ENCODE measurements around the gene NFYB.

NFYB gene

DNA sequence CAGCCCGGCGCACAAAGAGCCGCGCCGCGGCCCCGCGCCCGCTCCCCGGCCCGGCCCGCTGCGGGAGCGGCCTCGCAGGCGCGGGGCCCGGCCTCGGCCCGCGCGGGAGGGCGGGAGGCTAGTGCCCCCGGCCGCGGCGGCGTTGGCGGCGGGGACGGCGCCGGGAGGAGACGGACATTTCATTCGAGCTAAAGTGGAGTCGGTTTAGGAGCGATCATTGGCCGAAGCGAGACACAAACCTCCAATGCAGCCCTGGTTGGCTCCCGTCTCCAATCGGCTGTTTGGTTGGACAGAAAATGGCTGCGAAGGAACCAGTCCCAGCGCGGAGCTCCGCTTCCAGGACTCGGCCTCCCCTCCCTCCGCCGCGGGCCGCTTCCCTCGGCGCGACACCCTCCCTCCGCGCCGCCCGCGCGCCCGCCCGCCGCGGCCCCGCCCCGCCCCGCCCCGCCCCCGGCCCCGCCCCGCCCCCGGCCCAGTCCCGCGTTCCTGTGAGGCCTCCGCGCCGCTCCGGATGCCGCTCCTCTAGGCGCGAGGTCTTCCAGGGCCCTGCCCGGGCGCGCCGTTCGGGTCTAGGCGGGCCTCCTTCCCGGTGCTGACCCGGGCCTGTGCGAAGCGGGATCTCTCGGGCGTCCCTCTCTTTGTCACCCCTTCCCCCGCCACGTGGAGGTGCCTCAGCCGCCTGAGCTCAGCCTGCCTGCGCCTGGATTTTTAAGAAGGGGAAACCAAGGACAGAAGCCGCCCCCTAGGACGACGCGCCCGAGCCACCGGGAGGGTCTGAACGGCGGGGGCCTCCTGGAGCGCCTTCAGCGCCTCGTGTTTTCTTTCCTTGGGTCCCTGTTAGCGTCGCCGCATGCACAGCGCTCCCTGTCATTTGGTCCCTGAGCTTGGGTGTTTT, at the start of gene NFYB:
TSS of gene NFYB (minus strand) at position 309 of the 895 bp plus-strand sequence. CDS start 2,757 bp downstream, outside the sequence.
- DNase-seq (ENCODE audit: low read depth), result peak; percentile 98
- peak within 1 kb of the TSS; percentile 90 for H3K4me3 ChIP-seq (ENCODE audit: low read depth, low read length)
- TF ChIP-seq, protein P1, sequence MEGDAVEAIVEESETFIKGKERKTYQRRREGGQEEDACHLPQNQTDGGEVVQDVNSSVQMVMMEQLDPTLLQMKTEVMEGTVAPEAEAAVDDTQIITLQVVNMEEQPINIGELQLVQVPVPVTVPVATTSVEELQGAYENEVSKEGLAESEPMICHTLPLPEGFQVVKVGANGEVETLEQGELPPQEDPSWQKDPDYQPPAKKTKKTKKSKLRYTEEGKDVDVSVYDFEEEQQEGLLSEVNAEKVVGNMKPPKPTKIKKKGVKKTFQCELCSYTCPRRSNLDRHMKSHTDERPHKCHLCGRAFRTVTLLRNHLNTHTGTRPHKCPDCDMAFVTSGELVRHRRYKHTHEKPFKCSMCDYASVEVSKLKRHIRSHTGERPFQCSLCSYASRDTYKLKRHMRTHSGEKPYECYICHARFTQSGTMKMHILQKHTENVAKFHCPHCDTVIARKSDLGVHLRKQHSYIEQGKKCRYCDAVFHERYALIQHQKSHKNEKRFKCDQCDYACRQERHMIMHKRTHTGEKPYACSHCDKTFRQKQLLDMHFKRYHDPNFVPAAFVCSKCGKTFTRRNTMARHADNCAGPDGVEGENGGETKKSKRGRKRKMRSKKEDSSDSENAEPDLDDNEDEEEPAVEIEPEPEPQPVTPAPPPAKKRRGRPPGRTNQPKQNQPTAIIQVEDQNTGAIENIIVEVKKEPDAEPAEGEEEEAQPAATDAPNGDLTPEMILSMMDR (IDR thresholded peaks at IDR 0.05; ENCODE audit: insufficient read depth, low read depth, low read length, missing control alignments), result no peak

DNA sequence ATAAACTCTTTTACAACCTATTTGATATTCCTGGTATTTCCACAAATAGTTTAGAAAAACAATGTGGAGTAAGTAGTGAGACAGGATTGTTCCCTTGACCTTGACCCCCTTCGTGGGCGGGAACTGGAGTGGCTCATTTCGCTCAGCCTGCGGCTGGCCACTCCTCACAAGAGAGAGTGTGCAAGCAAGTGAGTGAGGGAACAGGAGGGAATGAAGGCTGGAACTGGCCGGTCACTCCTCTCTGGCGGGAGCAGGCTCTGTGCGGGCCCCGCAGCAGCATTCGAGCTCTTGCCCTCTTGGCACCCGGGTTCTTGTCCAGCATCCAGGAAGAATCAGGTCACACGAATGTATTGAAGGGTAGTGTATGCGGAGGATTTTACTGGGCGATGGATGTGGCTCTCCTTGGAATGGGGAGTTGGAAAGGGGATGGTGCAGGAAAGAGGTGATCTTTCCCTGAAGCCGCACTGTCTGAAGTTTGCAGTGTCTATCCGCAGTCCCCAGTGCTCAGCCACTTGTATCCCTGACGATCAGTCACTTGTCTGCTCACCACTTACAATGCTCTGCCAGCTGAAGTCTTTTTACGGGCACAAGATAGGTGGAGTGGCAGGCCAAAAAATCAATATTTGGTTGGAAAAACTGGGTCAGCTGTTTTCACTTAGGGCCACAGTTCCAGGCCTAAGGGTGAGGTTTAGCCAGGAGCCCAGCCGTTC, 49.6 kb upstream of the NFYB start:
- TF ChIP-seq, protein P1 (IDR thresholded peaks at IDR 0.05; ENCODE audit: insufficient read depth, low read depth, low read length, missing control alignments), result no peak
- DNase-seq (ENCODE audit: low read depth), result no peak
- no peak overlapping the region for H3K4me3 ChIP-seq (ENCODE audit: low read depth, low read length)

DNA sequence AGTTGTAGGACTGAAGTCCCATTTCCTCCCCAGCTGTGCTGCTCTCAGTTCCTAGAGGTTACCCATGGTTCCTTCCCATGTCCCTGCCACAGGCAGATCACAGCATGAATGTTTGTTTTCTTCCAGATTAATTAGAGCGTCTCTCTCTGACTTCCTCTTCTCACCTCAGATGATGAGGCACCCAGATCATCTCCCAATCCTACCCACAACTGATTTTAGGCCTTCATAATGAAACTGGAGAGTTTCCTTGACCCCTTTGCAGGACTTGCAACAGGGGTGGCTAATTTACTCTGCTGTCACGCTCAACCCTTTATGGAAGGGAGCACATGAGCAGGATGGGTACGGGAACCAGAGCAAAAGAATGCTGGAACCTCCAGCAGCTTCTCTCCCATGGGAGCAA, 45.4 kb upstream of the NFYB start:
- TF ChIP-seq, protein P1 (IDR thresholded peaks at IDR 0.05; ENCODE audit: insufficient read depth, low read depth, low read length, missing control alignments), result no peak
- DNase-seq (ENCODE audit: low read depth), result no peak

DNA sequence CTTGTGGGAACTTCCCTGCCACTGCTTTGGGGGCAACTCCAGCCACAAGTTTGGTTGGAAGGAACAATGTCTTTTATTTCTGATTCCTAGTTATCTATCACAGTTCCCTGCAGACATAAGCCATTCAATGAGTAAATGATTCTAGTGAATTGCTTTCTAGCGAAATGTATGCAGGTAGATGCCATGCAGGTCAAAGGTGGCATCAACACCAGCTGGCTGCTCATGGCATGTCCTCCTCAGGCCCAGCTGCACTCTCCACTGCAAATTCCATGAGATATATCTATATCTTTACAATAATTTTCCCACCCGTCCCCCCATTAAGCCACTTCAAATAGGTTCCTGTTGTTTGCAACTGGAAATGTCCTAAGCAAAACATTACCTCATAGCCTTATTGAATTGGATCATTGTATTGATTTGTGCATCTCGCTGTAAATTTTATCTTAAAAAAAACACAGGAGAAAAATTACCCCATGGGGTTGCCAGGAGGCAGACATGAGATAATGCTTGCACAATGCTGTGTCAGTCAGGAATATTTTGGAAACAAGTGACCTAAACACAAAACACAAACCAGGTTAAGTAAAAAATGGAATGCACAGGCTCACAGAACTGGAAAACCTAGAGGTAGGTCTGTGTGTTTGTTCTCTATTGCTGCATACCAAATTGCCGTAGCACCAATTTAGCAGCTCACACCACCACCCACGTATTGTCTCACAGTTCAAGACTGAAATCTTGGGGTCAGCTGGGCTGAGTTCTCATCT, 44.8 kb upstream of the NFYB start:
- H3K4me3 ChIP-seq (ENCODE audit: low read depth, low read length), result no peak overlapping the region
- DNase-seq (ENCODE audit: low read depth), result no peak
- TF ChIP-seq, protein P1 (IDR thresholded peaks at IDR 0.05; ENCODE audit: insufficient read depth, low read depth, low read length, missing control alignments), result no peak

More for the DNA sequence above, 45.4 kb upstream of the NFYB start:
- no peak overlapping the region for H3K4me3 ChIP-seq (ENCODE audit: low read depth, low read length)

DNA sequence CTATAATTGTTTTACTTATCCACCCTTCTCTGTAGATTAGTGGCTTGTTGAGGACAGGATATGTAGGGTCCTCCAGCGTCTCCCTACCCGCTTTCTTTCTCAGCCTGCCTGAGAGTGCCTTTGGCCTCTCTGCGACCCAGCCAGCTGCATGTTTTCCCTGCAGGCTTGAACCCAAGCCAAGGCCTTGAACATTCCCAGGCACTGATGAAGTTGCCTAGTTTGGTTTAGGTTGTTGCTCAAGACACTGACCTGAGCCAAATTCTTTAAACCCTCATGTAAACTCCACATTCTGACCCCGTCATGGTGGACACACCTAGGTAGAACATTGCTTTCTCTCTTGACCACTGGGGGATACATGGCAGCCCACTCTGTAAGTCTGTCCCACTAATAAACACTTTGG, 44.1 kb upstream of the NFYB start:
- no peak for DNase-seq (ENCODE audit: low read depth)
- TF ChIP-seq, protein P1 (IDR thresholded peaks at IDR 0.05; ENCODE audit: insufficient read depth, low read depth, low read length, missing control alignments), result no peak
- no peak overlapping the region for H3K4me3 ChIP-seq (ENCODE audit: low read depth, low read length)

DNA sequence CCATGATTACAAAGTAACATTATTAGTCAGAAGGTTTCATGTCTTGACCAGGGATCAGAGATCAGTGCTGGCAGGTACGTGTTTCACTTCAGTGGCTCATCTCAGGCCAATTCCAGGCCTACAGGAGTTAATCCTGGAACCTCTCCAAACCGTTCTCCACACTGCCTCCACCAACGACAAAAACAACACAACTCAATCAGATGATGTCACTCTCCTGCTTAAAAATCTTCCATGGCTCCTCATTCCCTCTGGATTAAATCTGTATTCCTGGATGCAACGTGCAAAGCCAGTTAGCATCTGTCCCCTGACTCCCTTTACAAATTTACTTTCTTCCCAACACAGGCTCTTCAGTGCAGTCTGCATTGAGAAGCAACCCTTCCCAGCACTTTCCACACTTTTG, 43.3 kb upstream of the NFYB start:
- TF ChIP-seq, protein P1 (IDR thresholded peaks at IDR 0.05; ENCODE audit: insufficient read depth, low read depth, low read length, missing control alignments), result no peak
- no peak overlapping the region for H3K4me3 ChIP-seq (ENCODE audit: low read depth, low read length)
- DNase-seq (ENCODE audit: low read depth), result no peak

Data from GM12865 (cell line).